Activated CD4-positive, alpha-beta T cell treated with anti-CD3 and anti-CD28 coated beads, Interleukin-2, amount 50 U/mL, for 4 hours (primary cell): Measurements from ENCODE around the gene PDZD2.

ENCODE experiments used
- DNase-seq, 2 experiments: peaks; one replicate each; pipeline ENCODE4 v3.0.0-alpha.2; 2020

The PDZD2 gene

DNA sequence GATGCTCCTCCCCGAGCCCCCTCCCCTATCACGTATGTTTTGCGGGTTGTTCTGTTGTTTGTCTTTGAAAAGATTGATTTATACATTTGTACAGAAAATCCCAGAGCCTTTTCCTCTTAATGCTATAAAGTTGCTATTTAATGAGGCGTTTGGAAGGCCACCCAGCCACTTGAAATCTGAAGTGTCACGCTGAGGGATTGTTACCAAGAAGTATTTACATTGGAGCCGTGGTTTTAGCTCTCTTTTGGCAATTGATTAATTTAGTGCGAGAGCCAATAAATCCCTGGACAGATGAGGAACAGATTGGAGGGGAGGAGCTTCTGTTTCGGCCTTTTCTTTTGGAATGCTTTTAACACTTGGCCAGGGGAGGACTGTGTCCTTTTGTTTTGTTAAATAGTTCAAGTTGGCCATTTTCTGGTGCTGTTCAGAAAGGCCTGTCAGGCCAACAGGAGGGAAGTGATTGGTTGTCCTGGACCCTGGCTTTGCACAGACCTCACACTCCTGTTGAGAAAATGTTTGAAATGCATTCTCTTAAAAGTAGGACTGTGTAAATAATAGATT, 250.2 kb downstream of the PDZD2 start:
- DNase-seq, result no peak

GRCh38 chr5:31890046-31890445, 251.1 kb downstream of the PDZD2 start:
- DNase-seq, result no peak

DNA sequence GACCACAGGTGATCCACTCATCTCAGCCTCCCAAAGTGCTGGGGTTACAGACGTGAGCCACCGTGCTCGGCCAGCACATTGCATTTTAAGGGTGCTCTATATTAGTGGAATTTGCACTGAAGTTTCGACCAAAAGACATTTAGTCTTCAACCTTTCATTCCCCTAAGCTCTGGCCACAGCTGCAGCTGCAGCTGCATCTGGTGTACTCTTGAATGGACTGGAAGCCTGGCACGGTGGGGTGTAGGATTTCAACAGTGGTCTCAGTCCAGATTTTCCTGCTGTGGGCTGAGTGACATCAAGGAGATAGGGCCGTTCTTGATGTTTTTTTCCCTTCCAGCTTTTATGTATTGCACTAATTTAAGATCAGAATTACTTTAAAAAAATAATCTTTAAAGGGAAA, 255.2 kb downstream of the PDZD2 start:
- DNase-seq, result no peak

- no peak for DNase-seq
Measured at GRCh38 chr5:31895199-31895820, 256.4 kb downstream of the PDZD2 start.

GRCh38 chr5:31898036-31898632, 259.2 kb downstream of the PDZD2 start:
- DNase-seq, result no peak

DNA sequence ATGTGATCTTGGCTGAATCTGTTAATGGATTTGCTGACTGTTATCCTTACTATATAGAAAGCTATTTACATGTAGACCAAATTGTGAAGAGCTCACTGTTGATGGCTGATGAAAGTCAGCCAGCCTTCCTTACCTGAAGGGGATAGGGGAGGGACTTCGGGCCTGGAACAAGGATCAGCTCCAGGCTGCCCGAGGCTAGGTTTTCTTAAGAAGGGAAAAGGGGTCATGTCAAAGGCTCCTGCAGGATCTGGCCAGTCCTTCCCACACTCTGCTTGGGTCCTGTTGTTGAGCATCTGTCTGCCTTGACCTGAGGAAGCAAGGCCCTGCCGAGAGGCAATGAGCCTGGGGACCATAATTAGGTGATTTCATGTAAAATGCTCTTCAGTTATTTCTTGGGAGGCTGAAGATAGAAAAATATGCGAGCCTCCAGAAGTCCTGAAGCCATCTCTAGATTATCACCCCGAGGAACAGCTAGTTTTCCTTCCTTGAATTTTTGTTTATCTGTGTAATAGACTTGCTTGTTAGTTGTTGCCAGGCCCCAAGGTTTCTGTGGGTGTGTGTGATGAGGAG, 261.4 kb downstream of the PDZD2 start:
- no peak for DNase-seq

GRCh38 chr5:31901807-31902530, 263.0 kb downstream of the PDZD2 start:
- DNase-seq, result no peak

DNA sequence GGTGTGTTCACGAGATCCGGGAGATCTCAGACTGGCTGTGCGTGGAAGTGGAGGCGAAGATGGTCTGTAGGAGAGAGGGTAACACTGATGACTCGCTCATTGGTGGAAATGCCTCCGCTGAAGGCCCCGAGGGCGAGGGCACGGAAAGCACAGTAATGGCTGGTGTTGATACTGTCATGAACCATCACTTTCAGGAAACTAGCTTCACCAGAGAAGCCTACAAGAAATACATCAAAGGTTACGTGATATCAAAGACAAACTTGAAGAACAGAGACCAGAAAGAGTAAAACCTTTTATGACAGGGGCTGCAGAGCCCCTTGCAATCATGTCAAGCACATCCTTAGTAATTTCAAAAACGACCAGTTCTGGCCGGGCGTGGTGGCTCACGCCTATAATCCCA, 269.5 kb downstream of the PDZD2 start:
- DNase-seq, result no peak

GRCh38 chr5:31909073-31909472, 270.1 kb downstream of the PDZD2 start:
- no peak for DNase-seq

DNA sequence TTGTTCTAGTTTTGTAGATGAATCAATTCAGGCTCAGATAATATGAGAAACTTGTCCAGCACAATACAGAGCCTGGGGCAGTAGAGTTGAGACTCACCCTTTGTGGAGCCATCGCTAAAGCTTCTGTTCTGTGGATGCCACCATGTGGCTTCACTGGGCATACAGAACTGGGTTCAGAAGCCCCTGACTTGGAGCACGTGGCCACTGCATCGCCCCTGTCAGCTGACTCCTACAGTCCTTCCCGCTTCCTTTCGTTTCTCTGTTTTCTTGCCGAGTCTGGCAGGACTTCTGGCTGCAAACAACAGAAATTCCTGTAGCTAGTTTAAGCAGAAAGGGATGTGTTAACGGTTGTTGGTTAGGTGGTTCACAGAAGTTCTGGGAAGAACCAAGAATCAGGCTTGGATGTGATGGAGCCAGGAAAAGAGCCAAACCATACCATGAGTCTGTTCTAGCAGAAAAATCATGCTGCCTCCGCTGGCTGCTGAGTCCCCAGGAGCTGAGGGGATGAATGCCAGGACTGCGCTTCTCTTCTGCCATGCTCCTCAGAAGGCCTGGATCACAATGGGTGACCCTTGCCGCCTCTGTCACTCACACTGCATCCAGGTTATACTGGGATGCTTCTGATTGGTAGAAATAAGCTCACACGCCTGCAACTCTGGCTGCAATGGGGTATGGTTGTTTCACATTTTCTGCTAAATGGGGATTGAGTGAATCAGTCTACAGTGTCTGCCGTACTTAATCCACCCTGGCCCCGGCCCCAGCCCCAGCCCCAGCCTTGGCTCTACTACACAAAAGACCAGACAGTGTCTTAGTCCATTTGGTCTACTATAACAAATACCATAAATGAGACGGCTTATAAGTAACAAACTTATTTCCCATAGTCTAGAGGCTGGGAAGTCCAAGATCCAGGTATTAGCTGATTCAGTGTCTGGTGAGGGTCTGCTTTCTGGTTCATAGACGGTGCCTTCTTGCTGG, 272.6 kb downstream of the PDZD2 start:
- no peak for DNase-seq

DNA sequence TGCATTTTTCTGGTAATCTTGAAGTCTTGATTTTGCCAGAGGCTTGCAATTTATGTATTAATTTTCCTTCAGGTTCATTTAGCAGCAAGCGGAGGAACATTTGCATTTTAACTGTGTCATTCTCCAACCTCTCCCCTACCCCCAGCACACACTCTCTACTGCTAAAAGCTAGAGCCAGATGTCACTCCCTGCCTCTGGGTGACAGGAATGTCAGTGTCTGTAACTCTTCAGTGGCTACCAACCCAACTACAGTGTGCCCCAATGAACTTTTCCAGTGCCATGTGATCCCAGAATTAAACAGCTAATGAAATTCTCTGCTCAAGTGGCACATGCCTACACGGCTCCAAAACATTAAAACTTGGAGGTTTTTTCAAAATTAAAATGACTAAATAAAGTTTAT, 274.9 kb downstream of the PDZD2 start:
- no peak for DNase-seq

- no peak for DNase-seq
Measured at GRCh38 chr5:31916327-31916726, 277.4 kb downstream of the PDZD2 start.

- DNase-seq, result no peak
Measured at GRCh38 chr5:31918739-31919138, 279.8 kb downstream of the PDZD2 start.

- no peak for DNase-seq
Measured at GRCh38 chr5:31921852-31922305, 282.9 kb downstream of the PDZD2 start.

DNA sequence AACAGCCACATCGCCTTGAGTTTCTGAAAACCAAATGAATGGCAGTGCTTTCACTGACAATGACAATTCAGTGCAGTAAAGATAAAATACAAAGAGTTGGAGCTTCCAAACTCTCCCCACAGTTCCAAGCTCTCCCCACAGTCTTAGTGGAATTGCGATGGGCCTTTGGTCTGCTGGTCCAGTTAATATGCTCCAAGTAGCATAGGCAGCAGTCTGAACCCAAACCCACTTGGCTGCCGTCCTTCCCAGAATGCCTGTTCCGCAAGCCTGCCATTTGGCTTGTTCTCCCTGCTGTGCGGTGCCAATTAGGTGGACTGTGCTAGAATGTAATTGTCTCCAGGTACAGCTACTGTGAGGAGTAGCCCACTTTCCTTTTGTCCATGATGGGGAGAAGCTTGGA, 285.1 kb downstream of the PDZD2 start:
- DNase-seq, result no peak

DNA sequence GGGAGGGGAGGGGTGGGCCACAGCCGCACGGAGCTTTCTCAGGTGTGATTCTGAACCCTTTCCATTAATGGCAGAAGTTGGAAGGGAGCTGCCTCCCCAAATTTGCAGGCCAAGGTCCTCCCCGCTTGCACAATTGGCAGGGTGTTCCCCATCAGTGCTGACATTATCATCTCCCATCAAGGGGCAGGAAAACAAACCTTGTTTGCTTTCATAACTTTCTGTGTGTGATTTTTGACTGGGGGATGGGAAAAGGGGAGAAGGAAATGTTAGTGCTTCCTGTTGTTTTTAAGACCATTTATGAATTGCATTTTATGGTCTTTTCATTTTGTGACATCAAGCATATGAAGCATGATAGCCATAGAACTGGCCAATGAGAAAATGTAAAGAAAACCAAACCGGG, 292.9 kb downstream of the PDZD2 start:
- DNase-seq, result no peak

- no peak for DNase-seq
Measured at GRCh38 chr5:31934156-31934555, 295.2 kb downstream of the PDZD2 start.

- no peak for DNase-seq
Measured at GRCh38 chr5:31935496-31936369, 296.8 kb downstream of the PDZD2 start.

GRCh38 chr5:31936683-31937082, 297.8 kb downstream of the PDZD2 start:
- DNase-seq, result no peak

GRCh38 chr5:31937226-31937625, 298.3 kb downstream of the PDZD2 start:
- DNase-seq, result no peak

DNA sequence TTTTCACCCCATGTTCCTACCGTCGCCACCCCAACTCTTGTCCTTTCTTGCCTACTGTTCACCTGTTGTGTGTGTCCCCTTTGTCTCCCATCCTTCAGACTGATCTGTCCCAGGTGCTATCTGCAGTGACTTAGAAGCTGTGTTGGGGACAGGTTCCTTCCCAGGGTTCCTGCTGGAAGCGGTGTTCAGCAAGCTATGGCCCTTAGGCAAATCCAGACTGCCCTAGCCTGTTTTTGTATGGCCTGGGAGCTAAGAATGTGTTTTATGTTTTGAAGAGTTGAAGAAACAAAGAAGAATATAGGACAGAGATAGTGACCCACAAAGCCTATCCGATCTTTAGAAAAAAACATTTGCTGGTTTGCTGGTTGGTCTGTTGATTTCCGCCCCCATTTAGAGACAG, 298.8 kb downstream of the PDZD2 start:
- DNase-seq, result no peak
